Measurements from ENCODE around the gene RIGI. TPM values are rescaled to one million over a fixed set of nuclear protein-coding genes. Genes with fewer than 3 reads are reported as not detected.

Gene RIGI
- total and polyA plus RNA-seq, 9 of the 15 experiments (the other 6 are each of a cell fraction or from before 2014, with no cell fraction given), result 0.27 to 1.1 (median 0.54) TPM

DNA sequence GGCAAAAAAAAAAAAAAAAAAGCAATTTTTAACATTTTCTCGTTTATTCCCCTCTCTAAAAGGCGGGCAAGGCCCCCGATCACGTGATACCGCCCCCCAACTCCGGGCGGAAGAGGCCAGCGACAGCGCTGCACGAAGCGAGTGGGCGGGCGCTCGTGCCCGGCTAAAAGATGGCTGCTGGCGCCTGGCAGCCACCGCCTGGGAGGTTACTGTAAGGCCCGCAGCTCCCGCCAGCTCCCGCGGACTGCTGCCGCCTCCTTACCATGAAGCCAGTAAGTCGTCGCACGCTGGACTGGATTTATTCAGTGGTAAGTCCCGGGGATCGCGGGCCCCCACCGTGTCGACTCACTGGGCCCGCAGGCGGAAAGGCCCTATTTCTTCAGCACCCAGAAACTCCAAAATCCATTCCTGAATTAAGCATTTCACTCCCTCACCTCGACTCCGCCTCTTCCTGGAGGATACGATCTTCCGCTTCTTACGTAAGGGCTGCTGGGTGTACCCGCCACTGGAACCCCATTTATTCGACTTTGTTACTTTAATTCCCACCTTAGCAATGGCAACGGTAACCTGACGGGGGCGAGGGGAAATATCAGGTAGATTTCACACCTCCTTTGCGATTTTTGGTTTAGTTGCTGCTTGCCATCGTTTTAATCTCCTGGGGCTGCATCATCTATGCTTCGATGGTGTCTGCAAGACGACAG, 26.3 kb upstream of the RIGI start, which contains the start of the genes SMIM27 and TOPORS (continued):
- TF ChIP-seq CUX1 (CRISPR knock-in tag; IDR thresholded peaks at IDR 0.05) (no peak), U2AF2 (optimal IDR thresholded peaks at IDR 0.05; ENCODE audit: low read depth, low read length) (no peak), BHLHE40 (IDR thresholded peaks at IDR 0.05; ENCODE audit: low read length) (peak; percentile 76), HCFC1 (IDR thresholded peaks at IDR 0.05; ENCODE audit: low read depth, low read length) (peak; percentile 83), POLR2AphosphoS5 (IDR thresholded peaks at IDR 0.05; ENCODE audit: control insufficient read depth, insufficient read depth, low read depth, low read length) (peak; percentile 60), STAT6 (CRISPR knock-in tag; IDR thresholded peaks at IDR 0.05) (0 out of 2 replicates have a peak, but pooled peaks have one; percentile 56), ZNF511 (CRISPR knock-in tag; IDR thresholded peaks at IDR 0.05) (peak; percentile 78; the same call in 1 of the 2 replicates), ZNF766 (CRISPR knock-in tag; conservative IDR thresholded peaks at IDR 0.05) (no peak), TAF1 (IDR thresholded peaks at IDR 0.05; ENCODE audit: control insufficient read depth, extremely low read depth, insufficient read depth, low read length, severe bottlenecking) (peak; percentile 98), VEZF1 (CRISPR knock-in tag; IDR thresholded peaks at IDR 0.05) (peak; percentile 85), SUPT5H (IDR thresholded peaks at IDR 0.05) (peak; percentile 83)
- TF ChIP-seq, protein P1, sequence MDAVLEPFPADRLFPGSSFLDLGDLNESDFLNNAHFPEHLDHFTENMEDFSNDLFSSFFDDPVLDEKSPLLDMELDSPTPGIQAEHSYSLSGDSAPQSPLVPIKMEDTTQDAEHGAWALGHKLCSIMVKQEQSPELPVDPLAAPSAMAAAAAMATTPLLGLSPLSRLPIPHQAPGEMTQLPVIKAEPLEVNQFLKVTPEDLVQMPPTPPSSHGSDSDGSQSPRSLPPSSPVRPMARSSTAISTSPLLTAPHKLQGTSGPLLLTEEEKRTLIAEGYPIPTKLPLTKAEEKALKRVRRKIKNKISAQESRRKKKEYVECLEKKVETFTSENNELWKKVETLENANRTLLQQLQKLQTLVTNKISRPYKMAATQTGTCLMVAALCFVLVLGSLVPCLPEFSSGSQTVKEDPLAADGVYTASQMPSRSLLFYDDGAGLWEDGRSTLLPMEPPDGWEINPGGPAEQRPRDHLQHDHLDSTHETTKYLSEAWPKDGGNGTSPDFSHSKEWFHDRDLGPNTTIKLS (IDR thresholded peaks at IDR 0.05; ENCODE audit: borderline replicate concordance, low read depth), result 0 out of 2 replicates have a peak, but pooled peaks have one; percentile 35
